GM12878 (cell line): Measurements from ENCODE around the gene PCCA. TPM values are rescaled to one million over a fixed set of nuclear protein-coding genes. Genes with fewer than 3 reads are reported as not detected.

Experiments
- ATAC-seq: fragments of 200-7000 bp; cut with Tn5 transposase; 3 replicates; pipeline ENCODE4 v1.9.1; 2020; ENCODE audit warnings: mild to moderate bottlenecking, moderate library complexity
- BruUV-seq: library from RNA; stranded (reverse); fragments of 400-500 nt; replicated peaks from 2 replicates; lab custom pipeline; 2021; lab: Mats Ljungman, UMichigan
- CTCF ChIA-PET: fragments of 300-600 bp; sonication (Branson Sonifier 250); formaldehyde crosslinking; extraction: SDS; loops from one replicate; lab custom pipeline; 2021; ENCODE audit warnings: inconsistent platforms; lab: Yijun Ruan, JAX
- POLR2A ChIA-PET: fragments of 350-600 bp; formaldehyde crosslinking; extraction: SDS; loops from one replicate; lab custom pipeline; 2021; ENCODE audit warnings: inconsistent platforms; lab: Charles Lee
- RAD21 ChIA-PET: fragments of 300-600 bp; sonication (Branson Sonifier 250); formaldehyde crosslinking; loops from one replicate; lab custom pipeline; 2023; ENCODE audit warnings: antibody characterized with exemption; ENCODE audit not compliant: unreplicated experiment; lab: Charles Lee
- SMC1A ChIA-PET: fragments of 300-600 bp; sonication (Branson Sonifier 250); formaldehyde crosslinking; loops from one replicate; lab custom pipeline; 2023; ENCODE audit not compliant: unreplicated experiment, uncharacterized antibody; lab: Charles Lee
- DNase-seq: peaks from one replicate; pipeline ENCODE4 v3.0.0-alpha.2; 2011; ENCODE audit warnings: low read depth, low spot score
- FAIRE-seq: peaks from 3 replicates; lab custom pipeline; 2011; peaks lifted over from hg19 to GRCh38; lab: Jason Lieb, UNC
- H2AFZ ChIP-seq: 2 replicates; pipeline ENCODE4 v1.6.0; 2011; ENCODE audit warnings: low read depth, low read length, control low read depth; ENCODE audit not compliant: control insufficient read depth
- H3K27ac ChIP-seq: 2 replicates; pipeline ENCODE4 v1.5.1; 2011; ENCODE audit warnings: control low read depth; ENCODE audit not compliant: control insufficient read depth, insufficient read depth
- H3K27me3 ChIP-seq, 2 experiments: replicated peaks in 1 of 2; 2 replicates each; pipeline versions ENCODE4 v1.6.0 to v1.6.1; 2011; ENCODE audit warnings: low read length in 1 of 2; ENCODE audit not compliant: control insufficient read depth in 2 of 2, insufficient read depth in 2 of 2
- H3K36me3 ChIP-seq, 2 experiments: 2 replicates each; pipeline ENCODE4 v1.5.1; 2011; ENCODE audit warnings: low read length in 1 of 2; ENCODE audit not compliant: control insufficient read depth in 2 of 2, insufficient read depth in 2 of 2
- H3K4me1 ChIP-seq: 2 replicates; pipeline ENCODE4 v1.6.1; 2011; ENCODE audit warnings: mild to moderate bottlenecking, low read length, moderate library complexity, mixed read lengths; ENCODE audit not compliant: control insufficient read depth, insufficient read depth
- H3K4me2 ChIP-seq: 2 replicates; pipeline ENCODE4 v1.6.0; 2011; ENCODE audit warnings: control low read depth; ENCODE audit not compliant: control insufficient read depth, insufficient read depth
- H3K4me3 ChIP-seq: fragments of 200-600 bp; sonication (generic); 2 replicates; pipeline ENCODE4 v1.5.1; 2016
- H3K79me2 ChIP-seq: 2 replicates; pipeline ENCODE4 v1.6.0; 2011; ENCODE audit warnings: low read length; ENCODE audit not compliant: control insufficient read depth, insufficient read depth
- H3K9ac ChIP-seq: 2 replicates; pipeline ENCODE4 v1.8.0; 2011; ENCODE audit warnings: low read length, control low read depth, mixed read lengths; ENCODE audit not compliant: control insufficient read depth, insufficient read depth
- H3K9me3 ChIP-seq: replicated peaks from 3 replicates; pipeline ENCODE4 v1.5.1; 2011; ENCODE audit warnings: mild to moderate bottlenecking, low read length; ENCODE audit not compliant: control insufficient read depth, insufficient read depth
- H4K20me1 ChIP-seq: 2 replicates; pipeline ENCODE4 v1.6.0; 2011; ENCODE audit not compliant: control insufficient read depth, insufficient read depth
- ATF7 ChIP-seq: fragments of 450-650 bp; IDR thresholded peaks from 2 replicates; pipeline ENCODE4 v1.6.1; 2016; ENCODE audit warnings: low read depth, mild to moderate bottlenecking
- BCL11A ChIP-seq: IDR thresholded peaks from 2 replicates; pipeline ENCODE4 v1.6.1; 2011; ENCODE audit warnings: low read depth, low read length
- BCL3 ChIP-seq: IDR thresholded peaks from 2 replicates; pipeline ENCODE4 v1.6.1; 2011; ENCODE audit warnings: borderline replicate concordance, low read depth, mild to moderate bottlenecking, moderate library complexity, low read length; ENCODE audit not compliant: insufficient read depth, poor library complexity, severe bottlenecking
- IKZF2 ChIP-seq, 2 experiments: fragments of 450-650 bp; IDR thresholded peaks; 2 replicates each; pipeline ENCODE4 v1.6.1; 2017; ENCODE audit warnings: mild to moderate bottlenecking in 2 of 2, moderate library complexity in 2 of 2
- KAT2A ChIP-seq: conservative IDR thresholded peaks from 2 replicates; pipeline ENCODE4 v1.6.1; 2011; ENCODE audit warnings: low read depth, low read length; ENCODE audit not compliant: control insufficient read depth
- POLR2AphosphoS5 ChIP-seq: IDR thresholded peaks from 2 replicates; pipeline ENCODE4 v1.6.1; 2011; ENCODE audit warnings: mild to moderate bottlenecking, low read length, inconsistent platforms
- POU2F2 ChIP-seq: IDR thresholded peaks from 3 replicates; pipeline ENCODE4 v1.6.1; 2011; ENCODE audit warnings: low read depth, mild to moderate bottlenecking, low read length, borderline replicate concordance
- RAD51 ChIP-seq: fragments of 450-650 bp; IDR thresholded peaks from 2 replicates; pipeline ENCODE4 v1.6.1; 2016; ENCODE audit warnings: moderate library complexity, mild to moderate bottlenecking, inconsistent platforms
- SMAD1 ChIP-seq: fragments of 450-650 bp; IDR thresholded peaks from 2 replicates; pipeline ENCODE4 v1.6.1; 2018; ENCODE audit warnings: mild to moderate bottlenecking, low read depth; ENCODE audit not compliant: partially characterized antibody
- SREBF1 ChIP-seq: IDR thresholded peaks from 2 replicates; pipeline ENCODE4 v1.6.1; 2012; ENCODE audit warnings: mild to moderate bottlenecking, low read length
- STAT3 ChIP-seq: IDR thresholded peaks from 2 replicates; pipeline ENCODE4 v1.6.1; 2011; ENCODE audit warnings: low read depth, low read length, improper control_type of control experiment
- ZBTB11 ChIP-seq: fragments of 450-650 bp; formaldehyde crosslinking; IDR thresholded peaks from 2 replicates; pipeline ENCODE4 v1.5.0; 2022; ENCODE audit warnings: mild to moderate bottlenecking, missing genetic modification characterization
- ZNF207 ChIP-seq: fragments of 450-650 bp; IDR thresholded peaks from 2 replicates; pipeline ENCODE4 v1.6.1; 2014; ENCODE audit warnings: antibody characterized with exemption, mild to moderate bottlenecking, borderline replicate concordance
- WGBS: methylation state at CpG from one replicate; pipeline ENCODE4 v1.1.6; 2016; ENCODE audit warnings: low lambda C conversion rate; ENCODE audit not compliant: insufficient replicate concordance, insufficient coverage; ENCODE audit errors: missing lambda C conversion rate; 5-methylcytosine and 5-hydroxymethylcytosine counted together
- in situ Hi-C: fragments of 300-500 bp; cut with MboI; formaldehyde crosslinking; loops from 9 replicates; pipeline ENCODE4 v1.14.3; 2018; ENCODE audit warnings: mixed read lengths
- intact Hi-C: fragments of 100-400 bp; cut with micrococcal nuclease; formaldehyde crosslinking; loops from one replicate; pipeline ENCODE4 v1.14.2; 2022; ENCODE audit not compliant: unreplicated experiment
- polyA plus RNA-seq, 11 experiments: library from polyadenylated mRNA; depleted of rRNA in 4 of 11; unstranded in 6 of 11; stranded (reverse) in 5 of 11; fragments of >200 nt; fragmentation: Nextera tagmentation in 4 of 11; fragmentation: Illumina TruSeq in 1 of 11; extraction: Ambion mirVana in 4 of 11; extraction: Trizol in 1 of 11; gene quantifications; 1 replicate in 1 of 11; 2 replicates in 10 of 11; pipeline versions ENCODE4 v1.2.1 to v1.2.3, GENCODE V29; 2011 to 2016; ENCODE audit warnings: inconsistent platforms in 2 of 11, missing spikeins in 2 of 11, low read depth in 1 of 11
- total RNA-seq, 4 experiments: library from RNA; depleted of rRNA in 3 of 4; stranded (reverse); fragments of >200 nt in 3 of 4; fragmentation: Illumina TruSeq in 1 of 4; extraction: Trizol in 1 of 4; gene quantifications; 2 replicates each; pipeline versions ENCODE4 v1.2.1 to v1.2.3, GENCODE V29; 2013 to 2021

PCCA gene
- total and polyA plus RNA-seq, 10 of the 15 experiments (the other 5 are each of a cell fraction or from before 2014, with no cell fraction given), result 5.9 to 18.2 (median 12.4) TPM

GRCh38 chr13:100184095-100184494 lies 95.2 kb downstream of the PCCA start:
- no peaks in the 10 kb centered on the region for H4K20me1 ChIP-seq
- no peak; the same call in 1 of the 3 replicates for ATAC-seq
- H3K36me3 ChIP-seq, result no peaks in the 10 kb centered on the region
- ChIA-PET CTCF (no interaction called here), RAD21 (no interaction called here), POLR2A (no interaction called here), SMC1A (interaction anchor here (0.9 to 1.4 kb wide), 4 partner anchors 10 to 113 kb away, joined by 3 to 4 read pairs (median 3); no protein-coding TSS in a partner anchor)
- WGBS, result 76% methylated on average over 3 of the region's 3 CpGs
- no peak for FAIRE-seq
- no peak overlapping the region for H3K4me3 ChIP-seq
- DNase-seq, result no peak
- H2AFZ ChIP-seq, result no peak overlapping the region
- no peaks in the 10 kb centered on the region for H3K9me3 ChIP-seq
- H3K79me2 ChIP-seq, result no peaks in the 10 kb centered on the region
- no TSS peak for BruUV-seq
- in situ Hi-C loops, result no loop called here
- H3K4me2 ChIP-seq, result no peak overlapping the region
- H3K9ac ChIP-seq, result no peak overlapping the region
- no peaks in the 10 kb centered on the region for H3K4me1 ChIP-seq
- TF ChIP-seq POLR2AphosphoS5 (no peak), SMAD1 (no peak), RAD51 (no peak), ATF7 (no peak), ZBTB11 (CRISPR knock-in tag) (no peak), STAT3 (no peak), BCL3 (no peak), BCL11A (no peak), POU2F2 (no peak), IKZF2 (IDR thresholded peaks at IDR 0.05) (no peak), ZNF207 (no peak), KAT2A (no peak), SREBF1 (no peak)
- intact Hi-C loops, result no loop called here
- H3K27me3 ChIP-seq, result no peaks in the 10 kb centered on the region
- H3K27ac ChIP-seq, result no peak overlapping the region
